ENCODE data around the gene FCSK. TPM values are rescaled to one million over a fixed set of nuclear protein-coding genes. Genes with fewer than 3 reads are reported as not detected.

FCSK gene
- total RNA-seq, 1 donor from 2014 or later: 12.0 TPM

DNA sequence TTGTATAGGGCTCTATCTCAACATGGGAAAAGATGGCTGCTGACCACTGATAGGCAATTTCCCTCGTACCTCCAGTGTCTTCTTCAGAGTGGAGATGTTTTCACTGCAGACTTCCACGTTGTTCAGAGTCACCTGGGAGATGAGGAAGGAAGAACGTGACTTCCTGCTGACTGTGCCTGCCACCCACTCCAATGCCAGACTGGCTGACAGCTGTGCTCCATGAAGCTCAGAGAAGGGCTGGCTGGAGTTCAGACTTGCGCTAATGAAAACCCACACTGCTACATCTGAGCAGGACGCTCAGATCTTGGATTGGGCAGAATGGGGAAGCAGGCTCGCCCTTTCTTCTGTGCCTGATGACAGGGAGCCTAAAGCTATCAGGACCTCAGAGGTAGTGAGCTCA is 35.9 kb downstream of the FCSK start:
- no peak for DNase-seq (ENCODE audit: low read depth)
- Histone ChIP-seq H3K27me3 (ENCODE audit: insufficient read depth, low read length) (no peaks in the 10 kb centered on the region), H3K4me2 (ENCODE audit: low read length) (no peak overlapping the region), H3K9ac (ENCODE audit: low read length) (no peak overlapping the region), H3K36me3 (ENCODE audit: insufficient read depth, low read length) (peaks cover 11% of the 10 kb centered on the region), H3K4me3 (ENCODE audit: insufficient read depth, low read depth, low read length) (no peak overlapping the region), H3K79me2 (ENCODE audit: insufficient read depth, low read length) (no peaks in the 10 kb centered on the region), H3K27ac (ENCODE audit: low read depth, low read length) (no peak overlapping the region), H4K20me1 (ENCODE audit: insufficient read depth, low read length) (no peaks in the 10 kb centered on the region), H2AFZ (ENCODE audit: low read depth, low read length) (no peak overlapping the region), H3K4me1 (ENCODE audit: insufficient read depth, low read length) (no peaks in the 10 kb centered on the region), H3K9me3 (ENCODE audit: insufficient read depth, low read depth, low read length) (no peaks in the 10 kb centered on the region)
- Mint-ChIP-seq H3K27me3 (ENCODE audit: low read depth, unreplicated experiment) (no peaks in the 10 kb centered on the region), H3K4me3 (ENCODE audit: unreplicated experiment) (no peak overlapping the region), H3K27ac (ENCODE audit: unreplicated experiment) (no peak overlapping the region), H3K4me1 (ENCODE audit: low read depth, unreplicated experiment) (peaks cover 6% of the 10 kb centered on the region), H3K36me3 (ENCODE audit: low read depth, unreplicated experiment) (peaks cover 19% of the 10 kb centered on the region), H3K9me3 (ENCODE audit: unreplicated experiment) (no peaks in the 10 kb centered on the region)
- FAIRE-seq: no peak
- TF ChIP-seq, protein P1, sequence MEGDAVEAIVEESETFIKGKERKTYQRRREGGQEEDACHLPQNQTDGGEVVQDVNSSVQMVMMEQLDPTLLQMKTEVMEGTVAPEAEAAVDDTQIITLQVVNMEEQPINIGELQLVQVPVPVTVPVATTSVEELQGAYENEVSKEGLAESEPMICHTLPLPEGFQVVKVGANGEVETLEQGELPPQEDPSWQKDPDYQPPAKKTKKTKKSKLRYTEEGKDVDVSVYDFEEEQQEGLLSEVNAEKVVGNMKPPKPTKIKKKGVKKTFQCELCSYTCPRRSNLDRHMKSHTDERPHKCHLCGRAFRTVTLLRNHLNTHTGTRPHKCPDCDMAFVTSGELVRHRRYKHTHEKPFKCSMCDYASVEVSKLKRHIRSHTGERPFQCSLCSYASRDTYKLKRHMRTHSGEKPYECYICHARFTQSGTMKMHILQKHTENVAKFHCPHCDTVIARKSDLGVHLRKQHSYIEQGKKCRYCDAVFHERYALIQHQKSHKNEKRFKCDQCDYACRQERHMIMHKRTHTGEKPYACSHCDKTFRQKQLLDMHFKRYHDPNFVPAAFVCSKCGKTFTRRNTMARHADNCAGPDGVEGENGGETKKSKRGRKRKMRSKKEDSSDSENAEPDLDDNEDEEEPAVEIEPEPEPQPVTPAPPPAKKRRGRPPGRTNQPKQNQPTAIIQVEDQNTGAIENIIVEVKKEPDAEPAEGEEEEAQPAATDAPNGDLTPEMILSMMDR (IDR thresholded peaks at IDR 0.05; ENCODE audit: insufficient read depth, low read depth, low read length): no peak
- TF ChIP-seq EZH2 (IDR thresholded peaks at IDR 0.05; ENCODE audit: insufficient read depth, low read length): no peak

DNA sequence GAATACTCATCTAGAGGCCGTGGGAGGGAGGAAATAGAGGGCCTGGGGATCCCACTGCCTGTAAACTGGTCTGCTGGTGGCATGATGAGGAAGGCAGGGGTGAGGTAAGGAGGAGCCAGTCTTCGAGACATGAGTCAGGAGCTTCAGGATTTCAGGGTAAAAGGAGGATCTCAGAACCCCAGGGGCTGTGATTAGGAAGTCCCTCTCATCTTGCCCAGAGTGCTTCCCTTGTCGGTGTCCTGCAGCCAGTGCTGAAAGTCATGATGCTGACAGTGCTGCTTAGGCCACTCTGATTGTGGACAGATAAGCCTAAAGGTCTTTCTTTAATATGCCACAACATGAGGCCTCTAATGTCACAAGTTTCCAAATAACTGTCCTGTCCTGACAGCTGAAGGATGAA is 39.4 kb downstream of the FCSK start:
- TF ChIP-seq EZH2 (IDR thresholded peaks at IDR 0.05; ENCODE audit: insufficient read depth, low read length): no peak
- TF ChIP-seq, protein P1 (IDR thresholded peaks at IDR 0.05; ENCODE audit: insufficient read depth, low read depth, low read length): no peak
- no peak overlapping the region for H2AFZ ChIP-seq (ENCODE audit: low read depth, low read length)
- Mint-ChIP-seq H3K4me3 (ENCODE audit: unreplicated experiment) (no peak overlapping the region), H3K36me3 (ENCODE audit: low read depth, unreplicated experiment) (peaks cover 29% of the 10 kb centered on the region), H3K4me1 (ENCODE audit: low read depth, unreplicated experiment) (peaks cover 6% of the 10 kb centered on the region), H3K9me3 (ENCODE audit: unreplicated experiment) (peaks cover 3% of the 10 kb centered on the region), H3K27me3 (ENCODE audit: low read depth, unreplicated experiment) (no peaks in the 10 kb centered on the region), H3K27ac (ENCODE audit: unreplicated experiment) (no peak overlapping the region)
- no peak overlapping the region for H3K27ac ChIP-seq (ENCODE audit: low read depth, low read length)
- H3K4me1 ChIP-seq (ENCODE audit: insufficient read depth, low read length): no peaks in the 10 kb centered on the region
- H4K20me1 ChIP-seq (ENCODE audit: insufficient read depth, low read length): no peaks in the 10 kb centered on the region
- no peak overlapping the region for H3K4me3 ChIP-seq (ENCODE audit: insufficient read depth, low read depth, low read length)
- no peak overlapping the region for H3K9ac ChIP-seq (ENCODE audit: low read length)
- H3K27me3 ChIP-seq (ENCODE audit: insufficient read depth, low read length): no peaks in the 10 kb centered on the region
- H3K9me3 ChIP-seq (ENCODE audit: insufficient read depth, low read depth, low read length): no peaks in the 10 kb centered on the region
- no peak for DNase-seq (ENCODE audit: low read depth)
- FAIRE-seq: no peak
- H3K4me2 ChIP-seq (ENCODE audit: low read length): no peak overlapping the region
- peaks cover 32% of the 10 kb centered on the region for H3K36me3 ChIP-seq (ENCODE audit: insufficient read depth, low read length)
- no peaks in the 10 kb centered on the region for H3K79me2 ChIP-seq (ENCODE audit: insufficient read depth, low read length)

DNA sequence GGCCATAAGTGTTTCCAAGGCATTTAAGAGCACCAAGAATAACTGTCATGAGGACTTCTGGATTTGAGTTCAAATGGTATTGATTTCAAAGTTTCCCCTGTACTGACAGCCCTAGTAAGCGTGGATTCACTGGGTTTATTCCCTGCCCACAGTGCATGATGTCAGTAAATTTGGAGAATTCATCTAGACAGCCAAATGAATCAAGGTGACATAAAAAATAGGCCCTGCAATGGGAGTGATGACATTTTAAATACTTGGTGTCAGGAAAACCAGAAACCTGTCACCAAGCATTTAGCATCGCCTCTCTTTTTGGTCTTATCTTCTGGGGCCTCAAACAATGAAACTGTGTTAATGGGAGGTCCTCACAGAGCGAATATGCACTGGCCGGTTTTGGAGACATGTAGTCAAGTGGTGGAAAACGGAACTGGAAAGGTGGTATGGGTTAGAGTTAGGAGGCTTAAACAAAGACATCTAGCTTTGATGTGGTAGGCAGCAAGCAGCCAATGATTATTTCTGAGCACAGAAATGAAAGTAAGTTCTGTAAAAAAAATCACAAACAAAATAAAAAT is 39.9 kb downstream of the FCSK start:
- no peak overlapping the region for H3K4me2 ChIP-seq (ENCODE audit: low read length)
- no peak for FAIRE-seq
- no peaks in the 10 kb centered on the region for H3K9me3 ChIP-seq (ENCODE audit: insufficient read depth, low read depth, low read length)
- H3K9me3 Mint-ChIP-seq (ENCODE audit: unreplicated experiment): peaks cover 3% of the 10 kb centered on the region
- no peak overlapping the region for H3K4me3 ChIP-seq (ENCODE audit: insufficient read depth, low read depth, low read length)
- no peak overlapping the region for H2AFZ ChIP-seq (ENCODE audit: low read depth, low read length)
- no peaks in the 10 kb centered on the region for H4K20me1 ChIP-seq (ENCODE audit: insufficient read depth, low read length)
- H3K27me3 Mint-ChIP-seq (ENCODE audit: low read depth, unreplicated experiment): no peaks in the 10 kb centered on the region
- DNase-seq (ENCODE audit: low read depth): no peak
- H3K9ac ChIP-seq (ENCODE audit: low read length): no peak overlapping the region
- TF ChIP-seq, protein P1 (IDR thresholded peaks at IDR 0.05; ENCODE audit: insufficient read depth, low read depth, low read length): no peak
- no peak for TF ChIP-seq EZH2 (IDR thresholded peaks at IDR 0.05; ENCODE audit: insufficient read depth, low read length)
- H3K27ac Mint-ChIP-seq (ENCODE audit: unreplicated experiment): no peak overlapping the region
- H3K36me3 ChIP-seq (ENCODE audit: insufficient read depth, low read length): peaks cover 32% of the 10 kb centered on the region
- H3K4me1 ChIP-seq (ENCODE audit: insufficient read depth, low read length): no peaks in the 10 kb centered on the region
- peaks cover 6% of the 10 kb centered on the region for H3K4me1 Mint-ChIP-seq (ENCODE audit: low read depth, unreplicated experiment)
- peaks cover 29% of the 10 kb centered on the region for H3K36me3 Mint-ChIP-seq (ENCODE audit: low read depth, unreplicated experiment)
- H3K4me3 Mint-ChIP-seq (ENCODE audit: unreplicated experiment): no peak overlapping the region
- H3K79me2 ChIP-seq (ENCODE audit: insufficient read depth, low read length): no peaks in the 10 kb centered on the region
- no peak overlapping the region for H3K27ac ChIP-seq (ENCODE audit: low read depth, low read length)
- no peaks in the 10 kb centered on the region for H3K27me3 ChIP-seq (ENCODE audit: insufficient read depth, low read length)
